GM23248 (cell line): Measurements from ENCODE around the gene TMPRSS5. TPM values are rescaled to one million over a fixed set of nuclear protein-coding genes. Genes with fewer than 3 reads are reported as not detected.

Experiments
- DNase-seq: peaks from one replicate; pipeline ENCODE4 v3.0.0-alpha.2; 2015
- H2AFZ ChIP-seq: fragments of 200-600 bp; sonication (generic); 2 replicates; pipeline ENCODE4 v1.6.1; 2016; ENCODE audit warnings: antibody characterized with exemption
- H3F3A ChIP-seq: fragments of 200-600 bp; sonication (generic); 2 replicates; pipeline ENCODE4 v1.6.1; 2016; ENCODE audit warnings: mild to moderate bottlenecking, antibody characterized with exemption, mixed run types; ENCODE audit not compliant: insufficient read depth
- H3K27ac ChIP-seq: fragments of 200-600 bp; sonication (generic); 2 replicates; pipeline ENCODE4 v1.5.1; 2016; ENCODE audit warnings: mild to moderate bottlenecking
- H3K27me3 ChIP-seq: fragments of 200-600 bp; sonication (generic); replicated peaks from 2 replicates; pipeline ENCODE4 v1.6.1; 2016; ENCODE audit warnings: mild to moderate bottlenecking; ENCODE audit not compliant: insufficient read depth
- H3K36me3 ChIP-seq: fragments of 200-600 bp; sonication (generic); 2 replicates; pipeline ENCODE4 v1.6.1; 2016; ENCODE audit warnings: low read depth, mild to moderate bottlenecking
- H3K4me1 ChIP-seq: fragments of 200-600 bp; sonication (generic); 2 replicates; pipeline ENCODE4 v1.6.1; 2016; ENCODE audit warnings: mild to moderate bottlenecking; ENCODE audit not compliant: insufficient read depth
- H3K4me2 ChIP-seq: fragments of 200-600 bp; sonication (generic); one replicate; pipeline ENCODE4 v1.6.1; 2016; ENCODE audit warnings: mild to moderate bottlenecking; ENCODE audit not compliant: unreplicated experiment
- H3K4me3 ChIP-seq: fragments of 200-600 bp; sonication (generic); 2 replicates; pipeline ENCODE4 v1.5.1; 2016; ENCODE audit warnings: mild to moderate bottlenecking
- H3K79me2 ChIP-seq: fragments of 200-600 bp; sonication (generic); 2 replicates; pipeline ENCODE4 v1.6.1; 2016; ENCODE audit warnings: mild to moderate bottlenecking; ENCODE audit not compliant: insufficient read depth
- H3K9ac ChIP-seq: fragments of 200-600 bp; sonication (generic); 2 replicates; pipeline ENCODE4 v1.6.1; 2016; ENCODE audit warnings: mild to moderate bottlenecking
- H3K9me2 ChIP-seq: fragments of 200-600 bp; sonication (generic); 2 replicates; pipeline ENCODE4 v1.6.1; 2016; ENCODE audit warnings: mixed run types, mild to moderate bottlenecking, moderate library complexity; ENCODE audit not compliant: insufficient read depth
- H3K9me3 ChIP-seq: fragments of 200-600 bp; sonication (generic); one replicate; pipeline ENCODE4 v1.6.1; 2017; ENCODE audit warnings: low read depth
- H4K20me1 ChIP-seq: fragments of 200-600 bp; sonication (generic); 2 replicates; pipeline ENCODE4 v1.6.0; 2016; ENCODE audit not compliant: insufficient read depth
- EZH2 ChIP-seq: fragments of 200-600 bp; sonication (generic); IDR thresholded peaks from 2 replicates; pipeline ENCODE4 v1.6.1; 2018; ENCODE audit warnings: antibody characterized with exemption, mild to moderate bottlenecking; ENCODE audit not compliant: insufficient read depth, poor library complexity, severe bottlenecking
- EZH2phosphoT487 ChIP-seq: fragments of 200-600 bp; sonication (generic); IDR thresholded peaks from 2 replicates; pipeline ENCODE4 v1.6.1; 2018; ENCODE audit warnings: antibody characterized with exemption, moderate library complexity, mild to moderate bottlenecking, low read depth; ENCODE audit not compliant: insufficient read depth
- WGBS, 2 experiments: methylation state at CpG; one replicate each; pipeline ENCODE4 v1.1.6; 2015 to 2017; ENCODE audit warnings: low lambda C conversion rate in 2 of 2, low coverage in 1 of 2; ENCODE audit errors: missing lambda C conversion rate in 2 of 2; 5-methylcytosine and 5-hydroxymethylcytosine counted together
- in situ Hi-C: fragments of 300-500 bp; cut with MboI; formaldehyde crosslinking; loops from 2 replicates; pipeline ENCODE4 v1.15.0; 2020
- polyA plus RNA-seq: library from polyadenylated mRNA; unstranded; fragments of >200 nt; fragmentation: Nextera tagmentation; extraction: Ambion mirVana; gene quantifications from 2 replicates; pipeline ENCODE4 v1.2.1, GENCODE V29; 2016
- total RNA-seq: library from RNA; depleted of rRNA; stranded (reverse); fragments of >200 nt; shearing (Covaris generic); gene quantifications from 2 replicates; pipeline ENCODE4 v1.2.3, GENCODE V29; 2014

Gene TMPRSS5
- total and polyA plus RNA-seq, 2 experiments from 2014 or later: not detected

- Histone ChIP-seq H2AFZ (no peak overlapping the region), H4K20me1 (no peaks in the 10 kb centered on the region), H3K9ac (no peak overlapping the region), H3F3A (no peaks in the 10 kb centered on the region), H3K4me2 (no peak overlapping the region), H3K4me1 (no peaks in the 10 kb centered on the region), H3K4me3 (no peak overlapping the region), H3K9me3 (no peaks in the 10 kb centered on the region), H3K9me2 (no peaks in the 10 kb centered on the region), H3K79me2 (no peaks in the 10 kb centered on the region), H3K27me3 (peaks cover 25% of the 10 kb centered on the region), H3K27ac (no peak overlapping the region), H3K36me3 (no peaks in the 10 kb centered on the region)
- in situ Hi-C loops: no loop called here
- no peak for DNase-seq
- 77 to 89% methylated on average over 6 of the region's 6 CpGs for WGBS, 2 experiments
- TF ChIP-seq EZH2phosphoT487 (no peak), EZH2 (no peak)
Observed at GRCh38 chr11:113683481-113684046, 22.5 kb downstream of the TMPRSS5 start.

GRCh38 chr11:113681711-113682413, 24.2 kb downstream of the TMPRSS5 start:
- H4K20me1 ChIP-seq: no peaks in the 10 kb centered on the region
- H3K9ac ChIP-seq: no peak overlapping the region
- H3K4me1 ChIP-seq: no peaks in the 10 kb centered on the region
- DNase-seq: no peak
- no peaks in the 10 kb centered on the region for H3K9me2 ChIP-seq
- peaks cover 35% of the 10 kb centered on the region for H3K27me3 ChIP-seq
- 92 to 94% methylated on average over 10 of the region's 10 CpGs for WGBS, 2 experiments
- no peaks in the 10 kb centered on the region for H3F3A ChIP-seq
- H3K27ac ChIP-seq: no peak overlapping the region
- H3K9me3 ChIP-seq: no peaks in the 10 kb centered on the region
- H2AFZ ChIP-seq: no peak overlapping the region
- no peak overlapping the region for H3K4me3 ChIP-seq
- H3K4me2 ChIP-seq: no peak overlapping the region
- in situ Hi-C loops: no loop called here
- H3K36me3 ChIP-seq: no peaks in the 10 kb centered on the region
- TF ChIP-seq EZH2phosphoT487 (no peak), EZH2 (no peak)
- no peaks in the 10 kb centered on the region for H3K79me2 ChIP-seq

- Histone ChIP-seq H3K4me3 (no peak overlapping the region), H3K79me2 (no peaks in the 10 kb centered on the region), H3K9me3 (no peaks in the 10 kb centered on the region), H2AFZ (no peak overlapping the region), H3K4me1 (no peaks in the 10 kb centered on the region; the same call in 1 of the 2 replicates), H3F3A (peaks cover 2% of the 10 kb centered on the region; the same call in 1 of the 2 replicates), H3K9me2 (no peaks in the 10 kb centered on the region), H3K9ac (no peak overlapping the region), H3K4me2 (no peak overlapping the region), H3K36me3 (no peaks in the 10 kb centered on the region), H4K20me1 (no peaks in the 10 kb centered on the region), H3K27me3 (peaks cover 35% of the 10 kb centered on the region), H3K27ac (no peak overlapping the region)
- DNase-seq: no peak
- no peak for TF ChIP-seq EZH2
- no peak for TF ChIP-seq EZH2phosphoT487
- 89% methylated on average over 6 of the region's 6 CpGs for WGBS, 2 experiments
- in situ Hi-C loops: no loop called here
Observed at GRCh38 chr11:113681282-113681681, 24.8 kb downstream of the TMPRSS5 start.

- TF ChIP-seq EZH2: no peak
- TF ChIP-seq EZH2phosphoT487: no peak
- Histone ChIP-seq H3K4me1 (peaks cover 30% of the 10 kb centered on the region), H3K4me3 (no peak overlapping the region), H3K27me3 (peaks cover 19% of the 10 kb centered on the region), H3K36me3 (no peaks in the 10 kb centered on the region), H3K4me2 (no peak overlapping the region), H4K20me1 (no peaks in the 10 kb centered on the region), H3K9me3 (no peaks in the 10 kb centered on the region), H3K27ac (no peak overlapping the region), H2AFZ (no peak overlapping the region), H3K79me2 (no peaks in the 10 kb centered on the region), H3F3A (peaks cover 20% of the 10 kb centered on the region), H3K9ac (no peak overlapping the region), H3K9me2 (no peaks in the 10 kb centered on the region)
- no peak for DNase-seq
- in situ Hi-C loops: no loop called here
- WGBS, 2 experiments: 89% methylated on average over 5 of the region's 5 CpGs
Observed at GRCh38 chr11:113677685-113678084, 28.4 kb downstream of the TMPRSS5 start.
